Activated T-helper 17 cell treated with anti-CD3 and anti-CD28 coated beads, Interleukin-2, amount 50 U/mL, for 72 hours (primary cell): ENCODE data around the gene THRB. TPM values are rescaled to one million over a fixed set of nuclear protein-coding genes. Genes with fewer than 3 reads are reported as not detected.

Experiments used
- ATAC-seq: fragments of 150-1000 bp; cut with Tn5 transposase; replicated peaks from 2 replicates; pipeline ENCODE4 v1.10.0; 2021; ENCODE audit warnings: mild to moderate bottlenecking, moderate library complexity
- H3K27ac Mint-ChIP-seq: one replicate; pipeline ENCODE4 v1.8.0; 2022; ENCODE audit warnings: mixed read lengths
- H3K27me3 Mint-ChIP-seq: one replicate; pipeline ENCODE4 v1.8.0; 2022; ENCODE audit warnings: mixed read lengths
- H3K36me3 Mint-ChIP-seq: one replicate; pipeline ENCODE4 v1.8.0; 2022; ENCODE audit warnings: low read depth, mild to moderate bottlenecking, mixed read lengths
- H3K4me1 Mint-ChIP-seq: one replicate; pipeline ENCODE4 v1.8.0; 2022; ENCODE audit warnings: mixed read lengths
- H3K4me3 Mint-ChIP-seq: one replicate; pipeline ENCODE4 v1.8.0; 2022; ENCODE audit warnings: mild to moderate bottlenecking, mixed read lengths
- H3K9me3 Mint-ChIP-seq: one replicate; pipeline ENCODE4 v1.8.0; 2022; ENCODE audit warnings: mixed read lengths
- total RNA-seq, 2 donors: library from RNA; stranded (reverse); gene quantifications; one replicate each; pipeline ENCODE4 v1.2.3, GENCODE V29; 2022

The THRB gene
- total RNA-seq, 2 donors from 2014 or later: not detected

- peaks cover 10% of the 10 kb centered on the region for H3K27me3 Mint-ChIP-seq
- no peaks in the 10 kb centered on the region for H3K36me3 Mint-ChIP-seq
- H3K4me3 Mint-ChIP-seq: no peak overlapping the region
- H3K27ac Mint-ChIP-seq: no peak overlapping the region
- no peaks in the 10 kb centered on the region for H3K4me1 Mint-ChIP-seq
- peaks cover 4% of the 10 kb centered on the region for H3K9me3 Mint-ChIP-seq
- no peak for ATAC-seq
Observed at GRCh38 chr3:24316887-24317383, 177.7 kb downstream of the THRB start.

- Mint-ChIP-seq H3K4me1 (no peaks in the 10 kb centered on the region), H3K9me3 (peaks cover 4% of the 10 kb centered on the region), H3K27ac (no peak overlapping the region), H3K27me3 (peaks cover 10% of the 10 kb centered on the region), H3K36me3 (no peaks in the 10 kb centered on the region), H3K4me3 (no peak overlapping the region)
- ATAC-seq: no peak
Observed at GRCh38 chr3:24315971-24316370, 178.7 kb downstream of the THRB start.

DNA sequence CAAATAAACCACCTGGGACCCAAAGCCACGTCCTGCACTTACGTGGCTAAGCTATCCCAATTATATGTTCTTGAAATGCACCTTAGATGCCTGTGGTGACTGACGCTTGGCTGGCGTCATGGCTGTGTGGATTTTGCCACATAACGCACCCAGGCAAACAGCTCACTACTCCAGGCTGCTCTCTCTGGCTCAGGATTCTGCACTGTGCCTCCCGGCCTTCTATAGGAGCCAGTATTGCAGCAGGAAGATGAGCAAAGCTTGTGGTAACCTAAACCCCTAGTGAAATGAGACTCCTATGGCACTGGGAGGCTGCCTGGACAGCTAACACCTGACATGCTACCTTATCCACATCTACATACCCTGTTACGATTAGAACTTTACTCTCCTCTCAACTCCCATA is 179.3 kb downstream of the THRB start:
- no peak overlapping the region for H3K4me3 Mint-ChIP-seq
- H3K27ac Mint-ChIP-seq: no peak overlapping the region
- no peaks in the 10 kb centered on the region for H3K36me3 Mint-ChIP-seq
- H3K27me3 Mint-ChIP-seq: peaks cover 10% of the 10 kb centered on the region
- H3K9me3 Mint-ChIP-seq: peaks cover 4% of the 10 kb centered on the region
- ATAC-seq: no peak
- H3K4me1 Mint-ChIP-seq: no peaks in the 10 kb centered on the region

DNA sequence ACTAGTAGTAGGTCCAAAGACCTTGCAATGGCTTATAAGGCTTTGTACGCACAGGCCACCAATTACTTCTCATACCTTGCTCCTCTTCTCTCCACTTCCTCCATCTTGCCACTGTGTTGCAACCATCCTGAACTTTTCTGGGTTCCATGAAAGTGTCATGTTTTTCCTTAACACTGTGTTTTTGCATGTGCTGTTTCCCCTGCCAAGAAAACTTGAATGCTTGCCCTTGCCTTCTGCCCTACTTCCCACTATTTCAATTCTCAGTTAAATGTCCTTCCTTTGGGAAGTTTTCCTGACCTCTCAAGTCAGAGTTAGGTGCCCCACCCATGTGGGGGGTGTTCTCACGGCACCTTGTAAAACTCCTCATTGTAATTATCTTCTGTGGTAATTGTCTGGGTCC is 182.8 kb downstream of the THRB start:
- H3K27ac Mint-ChIP-seq: no peak overlapping the region
- no peak overlapping the region for H3K4me3 Mint-ChIP-seq
- H3K27me3 Mint-ChIP-seq: peaks cover 10% of the 10 kb centered on the region
- H3K36me3 Mint-ChIP-seq: no peaks in the 10 kb centered on the region
- no peaks in the 10 kb centered on the region for H3K4me1 Mint-ChIP-seq
- no peaks in the 10 kb centered on the region for H3K9me3 Mint-ChIP-seq
- no peak for ATAC-seq

DNA sequence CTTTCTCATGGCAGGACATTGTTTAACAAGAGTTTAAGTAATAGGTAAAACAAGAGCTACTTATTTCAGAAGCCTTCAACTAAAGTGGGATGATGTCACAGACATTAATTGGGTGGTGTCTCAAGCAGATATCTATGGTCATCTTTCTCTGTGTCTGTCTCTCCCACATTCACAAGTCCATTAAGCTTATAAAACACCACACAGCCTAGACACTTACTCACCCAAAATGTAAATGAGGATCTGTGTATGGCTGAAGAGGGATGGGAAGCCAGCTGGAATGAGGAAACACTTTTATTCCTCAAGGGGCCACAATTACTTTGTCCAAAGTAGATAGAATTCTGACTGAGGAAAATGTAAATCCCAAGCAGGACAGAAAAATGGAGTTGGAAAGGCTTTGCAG is 183.8 kb downstream of the THRB start:
- Mint-ChIP-seq H3K27ac (no peak overlapping the region), H3K4me3 (no peak overlapping the region), H3K27me3 (peaks cover 3% of the 10 kb centered on the region), H3K36me3 (no peaks in the 10 kb centered on the region), H3K4me1 (no peaks in the 10 kb centered on the region), H3K9me3 (no peaks in the 10 kb centered on the region)
- ATAC-seq: no peak

DNA sequence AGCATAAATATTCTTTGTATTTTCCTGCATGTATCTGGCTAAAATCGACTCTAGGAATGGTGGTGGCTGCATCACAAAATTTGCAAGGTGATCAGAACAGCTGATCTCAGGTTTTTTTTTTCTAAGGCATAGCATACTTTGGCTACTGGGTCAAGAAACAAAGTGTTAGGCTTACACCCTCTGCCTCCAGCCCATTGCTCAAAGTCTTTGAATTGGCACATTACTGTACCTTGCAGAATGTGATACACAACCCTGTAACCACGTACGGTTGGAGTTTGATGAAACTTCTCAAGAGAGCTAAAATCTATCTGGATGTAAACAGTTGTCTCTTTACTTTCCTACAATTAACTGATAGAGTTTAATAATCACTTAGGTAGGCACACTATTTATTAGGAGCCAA is 188.1 kb downstream of the THRB start:
- Mint-ChIP-seq H3K27ac (no peak overlapping the region), H3K4me3 (no peak overlapping the region), H3K9me3 (no peaks in the 10 kb centered on the region), H3K36me3 (no peaks in the 10 kb centered on the region), H3K4me1 (no peaks in the 10 kb centered on the region), H3K27me3 (no peaks in the 10 kb centered on the region)
- no peak for ATAC-seq

DNA sequence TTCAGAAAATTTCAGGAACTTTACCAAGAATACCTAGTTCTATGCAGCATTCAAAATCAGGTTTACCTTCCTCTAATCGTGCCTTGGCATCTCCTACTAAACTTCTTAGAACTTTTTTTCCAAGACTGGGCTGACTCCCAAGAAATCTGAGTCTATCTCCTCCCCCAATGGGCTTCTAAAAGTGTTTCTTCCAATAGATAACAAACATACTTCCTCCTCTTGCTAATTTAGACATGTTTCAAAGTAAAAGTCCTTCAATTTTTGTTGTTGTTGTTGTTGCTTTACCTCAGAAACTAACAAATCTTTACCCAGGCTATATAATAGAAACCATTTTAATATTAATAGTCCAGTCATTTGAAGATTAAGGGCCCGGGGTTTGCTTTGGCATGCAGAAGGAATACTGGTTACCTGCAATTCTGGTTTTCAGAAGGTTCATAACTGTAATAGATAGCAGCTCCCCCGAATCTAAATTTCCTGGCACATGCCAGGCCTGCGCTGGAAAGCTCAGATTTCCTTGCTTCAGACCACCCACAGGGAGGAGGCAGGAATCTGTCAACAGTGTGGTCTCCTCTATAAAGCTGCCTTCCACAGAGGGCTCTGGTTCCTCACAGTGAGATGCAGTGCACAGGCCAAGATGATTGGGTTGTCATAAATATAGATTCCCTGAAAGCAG is 188.7 kb downstream of the THRB start:
- Mint-ChIP-seq H3K36me3 (no peaks in the 10 kb centered on the region), H3K4me3 (no peak overlapping the region), H3K27ac (no peak overlapping the region), H3K9me3 (no peaks in the 10 kb centered on the region), H3K27me3 (no peaks in the 10 kb centered on the region), H3K4me1 (no peaks in the 10 kb centered on the region)
- no peak for ATAC-seq

- H3K27ac Mint-ChIP-seq: no peak overlapping the region
- no peak for ATAC-seq
- no peaks in the 10 kb centered on the region for H3K36me3 Mint-ChIP-seq
- H3K4me3 Mint-ChIP-seq: no peak overlapping the region
- H3K9me3 Mint-ChIP-seq: no peaks in the 10 kb centered on the region
- H3K4me1 Mint-ChIP-seq: no peaks in the 10 kb centered on the region
- H3K27me3 Mint-ChIP-seq: no peaks in the 10 kb centered on the region
Observed at GRCh38 chr3:24303057-24303754, 191.4 kb downstream of the THRB start.

DNA sequence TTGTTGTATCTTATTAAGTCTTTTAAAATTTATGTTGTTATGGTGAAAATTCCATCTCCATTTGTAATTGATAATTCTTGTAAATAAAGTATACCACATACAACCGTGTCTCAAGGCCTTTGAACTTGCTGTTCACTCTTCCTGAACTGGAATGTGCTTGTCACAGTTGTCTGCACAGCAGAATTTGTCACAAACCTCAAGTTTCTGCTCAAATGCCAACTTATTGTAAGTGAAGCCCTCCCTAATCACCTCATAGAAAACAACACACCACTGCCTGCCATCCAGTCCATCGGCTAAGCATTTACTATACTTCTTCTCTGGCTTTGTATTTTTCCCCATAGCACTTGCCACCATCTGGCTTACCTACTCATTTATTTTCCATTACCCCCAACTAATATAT is 192.3 kb downstream of the THRB start:
- H3K9me3 Mint-ChIP-seq: no peaks in the 10 kb centered on the region
- no peak overlapping the region for H3K27ac Mint-ChIP-seq
- no peak for ATAC-seq
- no peaks in the 10 kb centered on the region for H3K4me1 Mint-ChIP-seq
- H3K27me3 Mint-ChIP-seq: no peaks in the 10 kb centered on the region
- no peaks in the 10 kb centered on the region for H3K36me3 Mint-ChIP-seq
- no peak overlapping the region for H3K4me3 Mint-ChIP-seq

DNA sequence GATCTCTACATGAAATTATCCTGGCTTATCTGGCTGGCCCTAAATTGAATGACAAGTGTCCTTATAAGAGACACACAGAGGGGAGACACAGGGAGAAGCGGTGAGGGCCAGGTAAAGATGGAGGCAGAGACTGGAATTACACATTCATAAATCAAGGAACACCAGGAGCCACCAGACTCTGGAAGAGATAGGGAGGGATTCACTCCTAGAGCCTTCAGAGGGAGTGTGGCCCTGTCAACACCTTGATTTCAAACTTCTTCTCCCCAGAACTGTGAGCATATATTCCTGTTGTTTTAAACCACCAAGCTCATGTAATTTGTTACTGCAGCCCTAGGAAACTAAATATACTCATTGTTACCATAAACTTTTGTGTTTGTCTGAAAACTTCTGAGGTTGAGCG is 193.7 kb downstream of the THRB start:
- Mint-ChIP-seq H3K4me3 (no peak overlapping the region), H3K27me3 (no peaks in the 10 kb centered on the region), H3K27ac (no peak overlapping the region), H3K4me1 (no peaks in the 10 kb centered on the region), H3K36me3 (no peaks in the 10 kb centered on the region), H3K9me3 (no peaks in the 10 kb centered on the region)
- no peak for ATAC-seq

DNA sequence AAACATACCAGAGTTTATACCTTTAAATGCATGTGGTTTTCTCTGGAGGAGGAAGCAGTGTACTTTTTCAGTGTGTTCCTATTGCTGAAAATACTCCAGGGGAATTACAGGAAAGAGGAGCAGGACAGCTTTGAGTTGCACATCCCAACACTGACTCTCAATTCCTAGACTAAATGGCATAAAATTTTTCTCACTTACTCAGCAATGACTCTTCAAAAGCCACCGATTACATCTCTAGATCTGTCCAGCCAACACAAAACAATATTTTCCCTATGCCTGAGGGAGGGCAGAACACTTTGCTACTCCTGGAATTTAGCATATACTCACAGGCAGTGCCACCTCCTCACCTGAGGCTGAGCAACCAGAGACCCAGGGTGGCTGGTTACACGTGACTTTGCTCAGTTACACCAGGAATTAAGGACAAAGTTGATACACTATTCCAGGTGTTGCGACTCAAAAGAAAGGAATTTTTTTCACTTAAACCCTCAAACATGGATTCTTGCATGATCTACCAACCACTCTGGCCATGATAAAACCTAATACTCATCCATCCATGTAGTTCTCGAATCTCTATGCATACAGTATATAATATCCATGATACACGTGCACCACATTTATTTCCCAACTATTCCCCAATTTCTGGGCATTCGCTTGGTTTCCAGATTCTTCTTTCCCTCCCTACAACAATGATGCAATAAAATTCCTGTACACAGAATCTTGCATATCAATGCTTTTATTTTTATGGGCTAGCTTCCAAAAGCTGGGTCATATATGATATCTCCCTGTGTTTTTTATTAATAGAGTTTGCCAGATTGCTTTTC is 194.6 kb downstream of the THRB start:
- Mint-ChIP-seq H3K4me1 (no peaks in the 10 kb centered on the region), H3K4me3 (no peak overlapping the region), H3K9me3 (no peaks in the 10 kb centered on the region), H3K27ac (no peak overlapping the region), H3K36me3 (no peaks in the 10 kb centered on the region), H3K27me3 (no peaks in the 10 kb centered on the region)
- ATAC-seq: no peak

GRCh38 chr3:24299246-24299805 is 195.3 kb downstream of the THRB start:
- Mint-ChIP-seq H3K9me3 (no peaks in the 10 kb centered on the region), H3K4me3 (no peak overlapping the region), H3K4me1 (no peaks in the 10 kb centered on the region), H3K36me3 (no peaks in the 10 kb centered on the region), H3K27me3 (no peaks in the 10 kb centered on the region), H3K27ac (no peak overlapping the region)
- ATAC-seq: no peak

DNA sequence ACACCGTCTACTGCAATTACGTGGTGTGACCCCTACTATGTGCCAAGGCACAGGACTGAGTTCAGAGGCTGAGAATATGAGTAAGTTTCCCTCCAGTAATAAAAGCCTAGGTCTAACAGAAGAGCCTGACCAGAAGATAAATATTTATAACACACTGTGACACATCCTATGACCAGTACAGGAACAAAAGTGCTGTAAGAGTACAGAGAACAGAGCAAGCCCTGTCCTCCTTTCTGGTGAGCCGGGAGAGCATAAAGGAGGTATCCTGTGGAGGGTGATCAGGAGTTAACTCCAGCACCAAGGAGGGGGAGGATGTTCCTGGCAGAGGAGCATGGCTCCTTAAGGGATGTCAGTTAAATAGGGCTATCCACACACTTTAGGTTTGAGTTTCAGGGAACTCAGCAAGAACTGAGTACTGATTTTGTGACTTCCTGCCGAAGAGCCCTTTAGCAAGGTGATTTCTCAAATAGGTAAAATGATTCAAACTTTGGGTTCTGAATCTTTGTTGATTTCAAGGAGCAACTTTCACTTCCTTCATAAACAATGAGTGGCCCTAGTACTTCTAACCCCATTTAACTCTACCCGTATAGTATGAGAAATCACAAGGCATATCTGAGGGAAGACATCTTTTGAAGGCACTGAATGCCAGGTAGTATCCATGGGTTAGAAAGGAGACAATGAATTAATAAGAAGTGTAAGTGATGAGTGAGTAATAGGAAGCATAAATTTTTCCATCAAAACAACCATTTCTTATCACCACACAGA is 198.0 kb downstream of the THRB start:
- ATAC-seq: peak; percentile 18
- Mint-ChIP-seq H3K4me3 (no peak overlapping the region), H3K4me1 (no peaks in the 10 kb centered on the region)

DNA sequence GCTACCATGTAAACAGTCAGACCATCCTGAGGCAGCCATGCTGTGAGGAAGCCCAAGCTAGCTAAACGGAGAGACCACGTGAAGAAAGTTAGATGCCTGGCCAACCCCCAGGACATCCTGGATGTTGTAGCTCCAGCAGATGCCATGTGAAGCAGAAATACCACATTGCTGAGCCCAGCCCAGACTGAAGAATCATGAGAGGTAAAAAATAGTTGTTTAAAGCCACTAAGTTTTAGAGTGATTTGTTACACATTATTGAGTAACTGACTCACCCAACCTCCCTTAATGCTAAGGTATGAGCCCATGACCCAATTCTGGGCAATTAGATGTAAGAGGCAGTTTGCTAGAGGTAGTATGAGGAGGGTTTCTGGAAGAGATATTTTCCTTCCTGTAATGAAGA is 200.5 kb downstream of the THRB start:
- Mint-ChIP-seq H3K27me3 (peaks cover 3% of the 10 kb centered on the region), H3K27ac (no peak overlapping the region), H3K4me3 (no peak overlapping the region), H3K9me3 (no peaks in the 10 kb centered on the region), H3K4me1 (no peaks in the 10 kb centered on the region), H3K36me3 (no peaks in the 10 kb centered on the region)
- ATAC-seq: no peak

More for the DNA sequence above, 198.0 kb downstream of the THRB start:
- H3K9me3 Mint-ChIP-seq: no peaks in the 10 kb centered on the region
- H3K36me3 Mint-ChIP-seq: no peaks in the 10 kb centered on the region
- H3K27ac Mint-ChIP-seq: no peak overlapping the region
- H3K27me3 Mint-ChIP-seq: no peaks in the 10 kb centered on the region
